OCI-LY3 (cell line): ENCODE data around the gene HHAT.

Experiments used
- CTCF ChIP-seq: fragments of 200-600, 300-600 bp; sonication (generic); IDR thresholded peaks from 2 replicates; pipeline ENCODE4 v1.5.1; 2014; ENCODE audit warnings: antibody characterized with exemption, low read length, low read depth
- EZH2phosphoT487 ChIP-seq: fragments of 200-600 bp; shearing (Covaris generic); IDR thresholded peaks from 2 replicates; pipeline ENCODE4 v1.6.1; 2018; ENCODE audit warnings: antibody characterized with exemption, mixed run types, low read depth

- TF ChIP-seq CTCF (no peak), EZH2phosphoT487 (no peak)
Observed at GRCh38 chr1:210631399-210631798, 302.7 kb downstream of the HHAT start.
